Liver (tissue), 3 donors: ENCODE data around the gene C3.

ENCODE experiments used
- EGR1 ChIP-seq, 2 donors: IDR thresholded peaks; 2 replicates each; pipeline ENCODE4 v1.6.1; 2016 to 2018; ENCODE audit warnings: antibody characterized with exemption in 2 of 2, low read depth in 2 of 2
- FOXA1 ChIP-seq: IDR thresholded peaks from 2 replicates; pipeline ENCODE4 v1.6.1; 2016; ENCODE audit warnings: antibody characterized with exemption
- GABPA ChIP-seq, 2 donors: IDR thresholded peaks in 1 of 2; conservative IDR thresholded peaks in 1 of 2; 2 replicates each; pipeline ENCODE4 v1.6.1; 2016; ENCODE audit warnings: antibody characterized with exemption in 2 of 2, mild to moderate bottlenecking in 1 of 2, moderate library complexity in 1 of 2
- HNF4G ChIP-seq: IDR thresholded peaks from 2 replicates; pipeline ENCODE4 v1.6.1; 2016; ENCODE audit warnings: antibody characterized with exemption
- JUND ChIP-seq, 2 donors: IDR thresholded peaks; 2 replicates each; pipeline ENCODE4 v1.6.1; 2016; ENCODE audit warnings: antibody characterized with exemption in 2 of 2
- NR2F2 ChIP-seq: IDR thresholded peaks from 2 replicates; pipeline ENCODE4 v1.6.1; 2016; ENCODE audit warnings: antibody characterized with exemption
- RAD21 ChIP-seq, 2 donors: IDR thresholded peaks; 2 replicates each; pipeline ENCODE4 v1.6.1; 2016; ENCODE audit warnings: antibody characterized with exemption in 2 of 2, mild to moderate bottlenecking in 2 of 2
- SP1 ChIP-seq: IDR thresholded peaks from 2 replicates; pipeline ENCODE4 v1.6.1; 2018; ENCODE audit warnings: antibody characterized with exemption, mild to moderate bottlenecking
- TAF1 ChIP-seq: conservative IDR thresholded peaks from 2 replicates; pipeline ENCODE4 v1.6.1; 2016; ENCODE audit warnings: antibody characterized with exemption, mild to moderate bottlenecking
- YY1 ChIP-seq: IDR thresholded peaks from 2 replicates; pipeline ENCODE4 v1.6.1; 2016; ENCODE audit warnings: antibody characterized with exemption, mild to moderate bottlenecking
- TF ChIP-seq, protein P1 (sequence below): fragments of 150-350 bp; IDR thresholded peaks from 2 replicates; pipeline ENCODE4 v1.5.1; 2017; ENCODE audit warnings: improper control_type of control experiment, low read depth, low read length; ENCODE audit not compliant: missing input control
- TF ChIP-seq, protein P2 (sequence below): IDR thresholded peaks from 2 replicates; pipeline ENCODE4 v1.6.1; 2016; ENCODE audit warnings: antibody characterized with exemption
- TF ChIP-seq, protein P3 (sequence below): IDR thresholded peaks from 2 replicates; pipeline ENCODE4 v1.6.1; 2016; ENCODE audit warnings: antibody characterized with exemption
- TF ChIP-seq, protein P4 (sequence below): IDR thresholded peaks from 2 replicates; pipeline ENCODE4 v1.6.1; 2016; ENCODE audit warnings: antibody characterized with exemption, mild to moderate bottlenecking
- donor health status: healthy.
- donor health status: healthy.

DNA sequence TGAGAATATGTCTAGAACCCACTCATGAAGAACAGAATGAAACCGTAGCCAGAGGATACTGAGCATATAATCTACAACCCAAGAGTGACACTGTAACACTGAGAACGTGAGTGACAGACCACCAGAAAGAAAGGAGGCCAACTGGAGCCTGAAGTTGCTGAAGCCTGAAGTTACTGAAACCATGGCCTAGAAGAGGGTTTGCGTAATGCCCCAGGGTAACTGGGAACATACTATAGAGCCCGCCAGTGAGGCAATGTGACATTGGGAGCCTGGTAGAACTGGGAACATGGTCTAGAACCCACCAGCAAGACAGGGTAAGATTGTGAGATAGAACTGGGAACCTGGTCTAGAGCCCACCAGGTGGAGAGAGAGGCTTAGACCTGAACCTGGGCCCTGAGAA lies 35.0 kb downstream of the C3 start:
- TF ChIP-seq, protein P1, sequence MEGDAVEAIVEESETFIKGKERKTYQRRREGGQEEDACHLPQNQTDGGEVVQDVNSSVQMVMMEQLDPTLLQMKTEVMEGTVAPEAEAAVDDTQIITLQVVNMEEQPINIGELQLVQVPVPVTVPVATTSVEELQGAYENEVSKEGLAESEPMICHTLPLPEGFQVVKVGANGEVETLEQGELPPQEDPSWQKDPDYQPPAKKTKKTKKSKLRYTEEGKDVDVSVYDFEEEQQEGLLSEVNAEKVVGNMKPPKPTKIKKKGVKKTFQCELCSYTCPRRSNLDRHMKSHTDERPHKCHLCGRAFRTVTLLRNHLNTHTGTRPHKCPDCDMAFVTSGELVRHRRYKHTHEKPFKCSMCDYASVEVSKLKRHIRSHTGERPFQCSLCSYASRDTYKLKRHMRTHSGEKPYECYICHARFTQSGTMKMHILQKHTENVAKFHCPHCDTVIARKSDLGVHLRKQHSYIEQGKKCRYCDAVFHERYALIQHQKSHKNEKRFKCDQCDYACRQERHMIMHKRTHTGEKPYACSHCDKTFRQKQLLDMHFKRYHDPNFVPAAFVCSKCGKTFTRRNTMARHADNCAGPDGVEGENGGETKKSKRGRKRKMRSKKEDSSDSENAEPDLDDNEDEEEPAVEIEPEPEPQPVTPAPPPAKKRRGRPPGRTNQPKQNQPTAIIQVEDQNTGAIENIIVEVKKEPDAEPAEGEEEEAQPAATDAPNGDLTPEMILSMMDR: no peak
- TF ChIP-seq, protein P2, sequence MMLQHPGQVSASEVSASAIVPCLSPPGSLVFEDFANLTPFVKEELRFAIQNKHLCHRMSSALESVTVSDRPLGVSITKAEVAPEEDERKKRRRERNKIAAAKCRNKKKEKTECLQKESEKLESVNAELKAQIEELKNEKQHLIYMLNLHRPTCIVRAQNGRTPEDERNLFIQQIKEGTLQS: no peak
- no peak for TF ChIP-seq TAF1
- no peak for TF ChIP-seq GABPA (IDR thresholded peaks at IDR 0.05 in 1 of 2, conservative IDR thresholded peaks at IDR 0.05 in 1 of 2)
- TF ChIP-seq, protein P3, sequence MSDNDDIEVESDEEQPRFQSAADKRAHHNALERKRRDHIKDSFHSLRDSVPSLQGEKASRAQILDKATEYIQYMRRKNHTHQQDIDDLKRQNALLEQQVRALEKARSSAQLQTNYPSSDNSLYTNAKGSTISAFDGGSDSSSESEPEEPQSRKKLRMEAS: no peak
- TF ChIP-seq EGR1 (IDR thresholded peaks at IDR 0.05; ENCODE audit: low read depth in 2 of 2): no peak
- TF ChIP-seq FOXA1: no peak
- no peak for TF ChIP-seq RAD21 (IDR thresholded peaks at IDR 0.05)
- TF ChIP-seq NR2F2: no peak
- no peak for TF ChIP-seq JUND (IDR thresholded peaks at IDR 0.05)
- TF ChIP-seq, protein P4, sequence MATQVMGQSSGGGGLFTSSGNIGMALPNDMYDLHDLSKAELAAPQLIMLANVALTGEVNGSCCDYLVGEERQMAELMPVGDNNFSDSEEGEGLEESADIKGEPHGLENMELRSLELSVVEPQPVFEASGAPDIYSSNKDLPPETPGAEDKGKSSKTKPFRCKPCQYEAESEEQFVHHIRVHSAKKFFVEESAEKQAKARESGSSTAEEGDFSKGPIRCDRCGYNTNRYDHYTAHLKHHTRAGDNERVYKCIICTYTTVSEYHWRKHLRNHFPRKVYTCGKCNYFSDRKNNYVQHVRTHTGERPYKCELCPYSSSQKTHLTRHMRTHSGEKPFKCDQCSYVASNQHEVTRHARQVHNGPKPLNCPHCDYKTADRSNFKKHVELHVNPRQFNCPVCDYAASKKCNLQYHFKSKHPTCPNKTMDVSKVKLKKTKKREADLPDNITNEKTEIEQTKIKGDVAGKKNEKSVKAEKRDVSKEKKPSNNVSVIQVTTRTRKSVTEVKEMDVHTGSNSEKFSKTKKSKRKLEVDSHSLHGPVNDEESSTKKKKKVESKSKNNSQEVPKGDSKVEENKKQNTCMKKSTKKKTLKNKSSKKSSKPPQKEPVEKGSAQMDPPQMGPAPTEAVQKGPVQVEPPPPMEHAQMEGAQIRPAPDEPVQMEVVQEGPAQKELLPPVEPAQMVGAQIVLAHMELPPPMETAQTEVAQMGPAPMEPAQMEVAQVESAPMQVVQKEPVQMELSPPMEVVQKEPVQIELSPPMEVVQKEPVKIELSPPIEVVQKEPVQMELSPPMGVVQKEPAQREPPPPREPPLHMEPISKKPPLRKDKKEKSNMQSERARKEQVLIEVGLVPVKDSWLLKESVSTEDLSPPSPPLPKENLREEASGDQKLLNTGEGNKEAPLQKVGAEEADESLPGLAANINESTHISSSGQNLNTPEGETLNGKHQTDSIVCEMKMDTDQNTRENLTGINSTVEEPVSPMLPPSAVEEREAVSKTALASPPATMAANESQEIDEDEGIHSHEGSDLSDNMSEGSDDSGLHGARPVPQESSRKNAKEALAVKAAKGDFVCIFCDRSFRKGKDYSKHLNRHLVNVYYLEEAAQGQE: no peak
- TF ChIP-seq YY1: no peak
- TF ChIP-seq HNF4G: no peak
- no peak for TF ChIP-seq SP1
